Peyer's patch (tissue), 4 donors: ENCODE results near the gene ERICH6B. TPM values are rescaled to one million over a fixed set of nuclear protein-coding genes. Genes with fewer than 3 reads are reported as not detected.

Experiments
- DNase-seq, 3 donors: peaks; one replicate each; pipeline ENCODE4 v3.0.0-alpha.2; 2017 to 2019
- H3K27ac ChIP-seq, 4 donors: fragments of 200-600 bp; sonication (generic); one replicate each; pipeline ENCODE4 v1.5.1; 2016 to 2019
- H3K27me3 ChIP-seq, 2 donors: fragments of 200-600 bp; sonication (generic); one replicate each; pipeline ENCODE4 v1.5.1; 2019
- H3K36me3 ChIP-seq, 3 donors: fragments of 200-600 bp; sonication (generic); one replicate each; pipeline ENCODE4 v1.5.1; 2016 to 2019
- H3K4me1 ChIP-seq, 4 donors: fragments of 200-600 bp; sonication (generic); one replicate each; pipeline ENCODE4 v1.5.1; 2016 to 2019
- H3K4me3 ChIP-seq, 4 donors: fragments of 200-600 bp; sonication (generic); 1 replicate in 3 of 4; 2 replicates in 1 of 4; pipeline ENCODE4 v1.5.1; 2016 to 2019; ENCODE audit warnings: mild to moderate bottlenecking in 1 of 4
- H3K9me3 ChIP-seq, 4 donors: fragments of 200-600 bp; sonication (generic); one replicate each; pipeline ENCODE4 v1.5.1; 2016 to 2019; ENCODE audit warnings: mild to moderate bottlenecking in 1 of 4
- POLR2A ChIP-seq, 2 donors: fragments of 450-650 bp; IDR thresholded peaks; one replicate each; pipeline ENCODE4 v1.5.1; 2017; ENCODE audit warnings: antibody characterized with exemption in 2 of 2, mild to moderate bottlenecking in 2 of 2, moderate library complexity in 2 of 2
- total RNA-seq, 4 donors: library from RNA; depleted of rRNA; stranded (reverse); fragments of >200 nt; gene quantifications; one replicate each; pipeline ENCODE4 v1.1.0, GENCODE V29; 2016
- TF ChIP-seq, protein P1 (sequence below), 6 experiments: fragments of 450-650 bp in 4 of 6; fragments of 200-600 bp in 2 of 6; sonication (generic) in 1 of 6; IDR thresholded peaks; one replicate each; pipeline ENCODE4 v1.5.1; 2017 to 2019; ENCODE audit warnings: antibody characterized with exemption in 6 of 6, mild to moderate bottlenecking in 3 of 6, moderate library complexity in 1 of 6

Gene ERICH6B
- total RNA-seq, 4 donors from 2014 or later: not detected

DNA sequence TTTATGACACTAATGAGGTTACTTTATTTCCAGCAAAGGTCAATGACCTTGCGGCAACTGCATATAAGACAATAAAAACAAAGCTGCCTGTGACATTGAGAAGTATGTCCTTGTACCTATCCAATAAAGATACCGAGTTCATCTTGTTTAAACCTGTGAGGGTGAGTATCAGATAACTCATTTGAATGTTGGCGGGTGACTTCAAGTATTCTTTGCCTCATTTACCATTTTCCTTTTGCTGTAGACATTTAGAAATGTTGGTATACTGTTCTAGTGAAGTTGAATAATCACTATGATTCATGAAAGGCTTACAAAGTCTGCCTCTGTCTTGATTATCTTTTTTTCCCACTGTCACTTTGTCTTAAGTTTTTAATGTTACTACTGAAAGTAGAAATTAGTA is 85.8 kb downstream of the ERICH6B start:
- Histone ChIP-seq H3K27me3 (no peaks in the 10 kb centered on the region), H3K4me3 (no peak overlapping the region), H3K36me3 (peaks cover 0 to 82% (median 0%) of the 10 kb centered on the region in 3 donors), H3K4me1 (no peaks in the 10 kb centered on the region), H3K9me3 (no peaks in the 10 kb centered on the region), H3K27ac (no peak overlapping the region)
- no peak for TF ChIP-seq POLR2A (IDR thresholded peaks at IDR 0.05)
- TF ChIP-seq, protein P1, sequence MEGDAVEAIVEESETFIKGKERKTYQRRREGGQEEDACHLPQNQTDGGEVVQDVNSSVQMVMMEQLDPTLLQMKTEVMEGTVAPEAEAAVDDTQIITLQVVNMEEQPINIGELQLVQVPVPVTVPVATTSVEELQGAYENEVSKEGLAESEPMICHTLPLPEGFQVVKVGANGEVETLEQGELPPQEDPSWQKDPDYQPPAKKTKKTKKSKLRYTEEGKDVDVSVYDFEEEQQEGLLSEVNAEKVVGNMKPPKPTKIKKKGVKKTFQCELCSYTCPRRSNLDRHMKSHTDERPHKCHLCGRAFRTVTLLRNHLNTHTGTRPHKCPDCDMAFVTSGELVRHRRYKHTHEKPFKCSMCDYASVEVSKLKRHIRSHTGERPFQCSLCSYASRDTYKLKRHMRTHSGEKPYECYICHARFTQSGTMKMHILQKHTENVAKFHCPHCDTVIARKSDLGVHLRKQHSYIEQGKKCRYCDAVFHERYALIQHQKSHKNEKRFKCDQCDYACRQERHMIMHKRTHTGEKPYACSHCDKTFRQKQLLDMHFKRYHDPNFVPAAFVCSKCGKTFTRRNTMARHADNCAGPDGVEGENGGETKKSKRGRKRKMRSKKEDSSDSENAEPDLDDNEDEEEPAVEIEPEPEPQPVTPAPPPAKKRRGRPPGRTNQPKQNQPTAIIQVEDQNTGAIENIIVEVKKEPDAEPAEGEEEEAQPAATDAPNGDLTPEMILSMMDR (IDR thresholded peaks at IDR 0.05): no peak
- no peak for DNase-seq

DNA sequence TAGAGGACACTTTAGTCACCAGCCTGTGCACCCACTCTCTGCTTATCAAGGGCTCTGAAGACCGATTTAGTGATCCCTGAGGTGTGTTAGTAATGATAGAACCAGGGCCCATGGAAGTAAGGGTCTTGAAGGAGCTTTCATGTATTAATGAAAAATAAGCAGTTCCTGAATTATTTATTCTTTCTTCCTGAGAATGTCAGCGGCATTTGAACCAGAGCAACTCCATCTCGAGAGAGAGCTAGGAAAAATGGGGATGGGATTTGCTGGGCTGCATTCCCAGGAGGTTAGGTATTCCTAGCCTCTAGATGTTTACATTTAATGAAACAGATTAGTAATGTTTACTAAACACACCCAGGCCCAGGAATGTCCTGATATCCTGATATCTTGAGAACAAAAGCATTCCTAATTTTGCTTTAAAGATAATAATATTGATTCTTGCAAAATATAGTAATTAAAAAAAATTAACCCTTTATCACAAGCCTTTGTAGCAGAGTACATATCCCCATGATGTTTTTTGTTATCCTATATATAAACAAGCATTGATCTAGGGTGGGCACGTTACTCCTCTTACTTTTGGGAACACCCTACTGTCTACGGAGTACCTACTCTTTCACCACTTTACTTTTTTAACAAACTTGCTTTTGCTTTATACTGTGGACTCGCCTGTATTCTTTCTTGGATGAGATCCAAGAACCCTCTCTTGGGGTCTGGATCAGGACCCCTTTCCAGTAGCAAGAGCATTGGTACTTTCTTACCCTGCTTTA is 87.7 kb downstream of the ERICH6B start:
- Histone ChIP-seq H3K27ac (no peak overlapping the region), H3K27me3 (no peaks in the 10 kb centered on the region), H3K36me3 (peaks cover 0 to 73% (median 0%) of the 10 kb centered on the region in 3 donors), H3K9me3 (no peaks in the 10 kb centered on the region), H3K4me3 (no peak overlapping the region), H3K4me1 (no peaks in the 10 kb centered on the region)
- DNase-seq: no peak
- TF ChIP-seq, protein P1 (IDR thresholded peaks at IDR 0.05): no peak
- no peak for TF ChIP-seq POLR2A (IDR thresholded peaks at IDR 0.05)

DNA sequence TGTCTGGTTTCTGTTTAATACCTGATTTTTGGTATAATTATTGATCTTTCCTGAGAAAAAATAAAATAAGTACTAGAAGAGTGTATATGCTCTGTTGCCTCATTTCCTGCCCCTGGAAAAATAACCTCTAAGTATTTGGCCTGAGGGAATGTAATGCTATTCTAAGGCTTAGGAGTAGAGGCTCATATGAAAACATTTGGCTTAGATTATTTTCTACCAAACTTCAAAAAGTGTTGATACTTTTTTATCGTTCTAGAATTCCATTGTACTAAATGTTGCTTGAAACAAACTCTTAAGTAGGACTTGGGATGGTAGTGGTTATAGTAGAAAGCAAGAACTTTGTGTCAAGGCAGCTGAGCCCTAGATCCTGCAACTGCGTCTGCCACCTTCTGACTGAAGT is 93.0 kb downstream of the ERICH6B start:
- no peaks in the 10 kb centered on the region for H3K4me1 ChIP-seq
- no peak for DNase-seq
- H3K27ac ChIP-seq: no peak overlapping the region
- no peak overlapping the region for H3K4me3 ChIP-seq
- H3K9me3 ChIP-seq: no peaks in the 10 kb centered on the region
- peaks cover 0 to 64% (median 0%) of the 10 kb centered on the region in 3 donors for H3K36me3 ChIP-seq
- TF ChIP-seq, protein P1 (IDR thresholded peaks at IDR 0.05): no peak
- no peak for TF ChIP-seq POLR2A (IDR thresholded peaks at IDR 0.05)
- H3K27me3 ChIP-seq: no peaks in the 10 kb centered on the region

DNA sequence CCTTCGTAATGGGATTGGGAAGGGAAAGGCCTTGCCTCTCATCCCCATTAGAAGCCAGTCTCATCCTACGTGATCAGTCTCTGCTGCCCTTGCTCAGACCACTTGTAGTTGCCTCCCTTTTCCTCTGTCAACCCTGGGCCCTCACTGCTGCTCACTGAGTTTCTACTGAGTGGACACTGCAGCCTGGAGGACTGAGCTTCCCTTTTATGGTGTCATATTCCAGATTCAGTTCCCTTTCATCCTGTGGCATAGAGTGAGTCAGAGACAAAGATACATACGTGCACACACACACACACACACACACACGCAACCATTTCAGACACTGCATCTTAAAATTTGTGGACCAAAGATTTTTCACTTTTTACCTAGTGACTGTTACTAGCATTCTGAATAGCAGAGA is 94.2 kb downstream of the ERICH6B start:
- Histone ChIP-seq H3K4me3 (no peak overlapping the region), H3K27me3 (no peaks in the 10 kb centered on the region), H3K27ac (no peak overlapping the region), H3K9me3 (no peaks in the 10 kb centered on the region), H3K36me3 (peaks cover 0 to 67% (median 0%) of the 10 kb centered on the region in 3 donors), H3K4me1 (no peaks in the 10 kb centered on the region)
- no peak for TF ChIP-seq POLR2A (IDR thresholded peaks at IDR 0.05)
- TF ChIP-seq, protein P1 (IDR thresholded peaks at IDR 0.05): no peak
- DNase-seq: no peak

DNA sequence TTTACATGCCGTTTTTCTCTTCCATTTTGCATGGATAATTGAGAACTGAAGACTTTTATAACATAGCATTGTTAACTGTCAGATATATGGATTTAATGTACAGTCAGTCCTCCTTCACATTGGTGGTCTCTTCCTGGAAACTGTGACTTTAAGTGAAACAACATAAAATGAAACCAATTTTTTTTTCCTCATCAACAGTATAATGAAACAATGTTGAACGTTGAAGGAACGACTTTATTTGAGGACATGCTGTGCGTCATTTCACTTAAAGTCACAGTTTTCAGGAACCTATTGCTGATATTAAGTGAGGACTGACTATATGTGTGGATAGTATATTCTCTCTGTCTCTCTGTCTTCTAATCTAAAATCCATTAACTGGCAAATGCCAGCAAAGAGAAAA is 96.0 kb downstream of the ERICH6B start:
- no peak overlapping the region for H3K4me3 ChIP-seq
- no peaks in the 10 kb centered on the region for H3K4me1 ChIP-seq
- peaks cover 0 to 76% (median 0%) of the 10 kb centered on the region in 3 donors for H3K36me3 ChIP-seq
- no peaks in the 10 kb centered on the region for H3K27me3 ChIP-seq
- no peak for DNase-seq
- H3K9me3 ChIP-seq: no peaks in the 10 kb centered on the region
- no peak overlapping the region for H3K27ac ChIP-seq
- TF ChIP-seq, protein P1 (IDR thresholded peaks at IDR 0.05): no peak
- no peak for TF ChIP-seq POLR2A (IDR thresholded peaks at IDR 0.05)
